ENCODE results near the gene FER1L5.
"Not testable (repeated sequence)": the region's sequence is repeated elsewhere in the genome, so short reads cannot be mapped to it uniquely, and the experiment has no call there.

The FER1L5 gene

DNA sequence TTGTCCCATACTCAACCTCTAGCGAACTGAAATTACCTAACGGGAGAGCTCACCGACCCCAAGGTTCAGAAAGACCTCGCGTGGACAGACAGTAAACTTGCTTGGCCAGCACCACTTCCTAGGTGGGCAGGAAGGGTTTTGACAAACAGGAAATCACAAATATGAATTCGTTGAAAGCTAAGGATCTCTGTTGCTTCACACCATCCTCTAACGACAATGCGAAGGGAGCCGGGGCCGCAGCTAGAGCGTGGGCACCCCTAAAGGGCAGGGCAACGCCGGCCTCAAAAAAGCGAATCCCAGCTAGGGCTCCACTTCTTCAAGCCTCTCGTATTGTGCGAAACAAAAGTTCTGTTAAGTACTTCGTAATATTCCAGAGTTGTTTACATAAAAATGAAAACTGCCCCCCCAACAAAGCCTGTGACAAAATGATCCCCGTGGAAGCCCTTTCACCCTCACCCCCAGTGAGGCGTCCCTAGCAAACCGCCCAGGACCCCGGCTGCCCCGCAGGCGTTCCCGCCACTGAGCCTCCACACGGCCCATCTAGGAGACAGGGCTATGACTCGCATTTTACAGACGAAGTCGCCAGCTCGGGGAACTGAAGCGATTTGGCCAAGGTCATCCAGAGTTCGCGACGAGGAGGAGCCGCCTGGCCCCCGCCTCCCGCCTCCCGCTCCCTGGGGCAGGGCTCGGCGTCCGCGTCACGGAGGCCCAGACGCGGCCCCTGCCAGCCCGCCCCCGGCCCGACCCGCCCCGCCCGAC, 5.0 kb upstream of the FER1L5 start:
- Histone ChIP-seq H3K36me3 (ENCODE audit: control insufficient read depth, insufficient read depth, low read length) (peaks cover 35% of the 10 kb centered on the region), H3K4me3 (ENCODE audit: extremely low read depth, insufficient read depth, low read length, poor library complexity, severe bottlenecking) (peak overlapping the region; percentile 75), H3K27ac (ENCODE audit: low read depth, low read length, severe bottlenecking) (peak overlapping the region; percentile 81), H3K9me3 (ENCODE audit: control insufficient read depth, low read length) (no peaks in the 10 kb centered on the region), H3K4me1 (ENCODE audit: control insufficient read depth, insufficient read depth, low read length, poor library complexity, severe bottlenecking) (peaks cover 9% of the 10 kb centered on the region)
- WGBS, 2 experiments (ENCODE audit: insufficient coverage in 2 of 2), result 3% methylated on average over 26 to 38 of the region's 50 CpGs

DNA sequence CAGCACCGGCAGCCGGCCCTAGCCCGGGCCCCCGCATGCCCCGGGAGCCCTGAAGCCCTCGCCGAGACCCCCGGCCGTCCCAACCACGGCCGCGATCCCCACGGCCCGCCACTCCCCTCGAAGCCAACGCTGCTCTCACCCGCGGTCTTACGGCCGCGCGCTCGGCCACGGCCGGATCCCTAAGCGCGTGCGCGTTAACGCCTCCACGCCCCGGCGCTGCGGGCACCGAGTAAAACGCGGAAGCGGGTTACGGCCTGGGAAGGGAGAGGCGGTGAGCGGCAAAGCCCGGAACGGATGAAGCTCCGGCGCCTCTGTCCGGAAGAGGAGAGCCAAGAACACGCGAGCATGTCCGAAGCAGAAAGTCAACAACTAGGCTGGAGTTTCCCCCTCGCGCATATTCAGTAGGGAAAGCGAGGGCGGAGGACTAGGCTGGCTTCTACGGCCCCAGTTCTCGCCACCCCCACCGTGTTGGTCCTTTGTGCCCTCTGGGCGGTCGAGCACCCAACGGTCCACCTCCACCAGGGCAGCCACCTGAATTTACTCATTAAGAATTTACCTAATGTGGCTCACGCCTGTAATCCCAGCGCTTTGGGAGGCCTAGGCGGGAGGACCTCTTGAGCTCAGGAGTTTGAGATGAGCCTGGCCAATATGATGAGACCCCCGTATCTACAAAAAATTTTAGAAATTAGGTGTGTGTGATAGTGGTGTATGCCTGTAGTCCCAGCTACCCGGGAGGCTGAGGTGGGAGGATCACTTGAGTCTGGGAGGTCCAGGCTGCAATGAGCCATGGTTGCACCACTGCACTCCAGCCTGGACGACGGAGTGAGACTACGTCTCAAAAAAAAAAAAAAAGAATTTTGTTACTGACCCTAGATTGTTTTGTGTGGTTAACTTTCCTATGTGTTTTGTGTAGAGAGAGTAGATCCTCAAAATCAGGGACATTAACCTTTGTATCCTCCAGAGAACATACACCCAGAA, 4.1 kb upstream of the FER1L5 start, which contains the start of gene KANSL3:
Gene KANSL3, minus strand, starts transcription at position 169 of the 978 bp plus-strand sequence. CDS start 1,177 bp downstream, outside the sequence.
- Histone ChIP-seq H3K9me3 (ENCODE audit: control insufficient read depth, low read length) (no peaks in the 10 kb centered on the region), H3K4me1 (ENCODE audit: control insufficient read depth, insufficient read depth, low read length, poor library complexity, severe bottlenecking) (peaks cover 9% of the 10 kb centered on the region), H3K36me3 (ENCODE audit: control insufficient read depth, insufficient read depth, low read length) (peaks cover 31% of the 10 kb centered on the region), H3K4me3 (ENCODE audit: extremely low read depth, insufficient read depth, low read length, poor library complexity, severe bottlenecking) (peak within 1 kb of the TSS; percentile 75), H3K27ac (ENCODE audit: low read depth, low read length, severe bottlenecking) (peak within 1 kb of the TSS; percentile 81)
- 13% methylated on average over 57 to 64 of the region's 67 CpGs for WGBS, 2 experiments (ENCODE audit: insufficient coverage in 2 of 2)

DNA sequence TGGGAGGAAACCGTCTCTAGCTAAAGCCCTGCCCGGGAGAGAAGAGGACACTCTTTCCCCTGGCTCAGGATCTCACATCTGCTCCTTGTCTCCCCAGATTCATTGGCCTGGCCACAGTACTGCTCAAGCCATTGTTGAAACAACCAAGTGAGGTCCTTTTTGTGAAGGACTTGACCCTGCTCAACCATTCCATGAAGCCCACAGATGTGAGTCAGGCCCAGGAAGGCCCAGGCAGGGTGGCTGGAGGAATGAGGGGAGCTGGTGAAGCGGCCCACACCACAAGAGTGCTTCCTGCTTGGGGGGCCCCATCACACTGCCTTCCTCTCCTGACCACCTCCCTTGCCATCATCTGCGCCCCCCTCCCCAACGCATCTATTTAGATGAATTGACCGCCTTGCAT, 5.1 kb downstream of the FER1L5 start:
- Histone ChIP-seq H3K4me1 (ENCODE audit: control insufficient read depth, insufficient read depth, low read length, poor library complexity, severe bottlenecking) (no peaks in the 10 kb centered on the region), H3K27ac (ENCODE audit: low read depth, low read length, severe bottlenecking) (no peak overlapping the region)
- 87 to 97% methylated on average over 5 to 6 of the region's 6 CpGs for WGBS, 2 experiments (ENCODE audit: insufficient coverage in 2 of 2)

DNA sequence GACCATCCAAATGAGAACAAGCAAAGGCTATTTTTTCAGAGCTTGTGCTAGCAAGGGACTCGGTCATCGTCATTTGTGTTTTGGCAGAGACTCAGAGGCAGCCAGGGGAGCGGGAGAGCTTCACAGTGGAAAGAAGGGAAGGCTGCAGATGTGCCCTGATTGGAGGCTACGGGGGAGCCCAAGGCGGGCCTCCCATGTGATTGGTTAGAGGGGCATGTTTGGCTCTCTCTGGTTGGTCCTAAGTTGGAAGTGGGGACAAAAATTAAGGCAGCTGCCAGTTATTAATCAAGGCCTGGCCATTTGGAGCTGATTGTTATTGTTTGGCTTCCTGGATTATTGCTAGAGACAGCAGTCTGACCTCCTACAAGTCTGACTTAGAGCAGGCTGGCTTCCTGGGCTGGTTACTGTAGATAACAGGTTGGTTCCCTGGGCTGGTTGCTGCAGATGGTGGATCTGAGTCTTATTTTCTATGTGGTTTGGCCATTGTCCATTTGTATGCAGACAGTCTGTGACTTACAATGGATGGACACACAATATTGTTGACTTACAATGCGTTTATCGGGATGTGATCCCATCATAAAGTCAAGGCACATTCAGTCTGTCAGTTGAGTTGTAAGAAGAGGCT, 5.9 kb downstream of the FER1L5 start:
- no peaks in the 10 kb centered on the region for H3K36me3 ChIP-seq (ENCODE audit: control insufficient read depth, insufficient read depth, low read length)
- no peaks in the 10 kb centered on the region for H3K9me3 ChIP-seq (ENCODE audit: control insufficient read depth, low read length)
- no peaks in the 10 kb centered on the region for H3K4me1 ChIP-seq (ENCODE audit: control insufficient read depth, insufficient read depth, low read length, poor library complexity, severe bottlenecking)
- H3K27ac ChIP-seq (ENCODE audit: low read depth, low read length, severe bottlenecking), result no peak overlapping the region
- 91 to 92% methylated on average over 4 to 7 of the region's 7 CpGs for WGBS, 2 experiments (ENCODE audit: insufficient coverage in 2 of 2)
- no peak overlapping the region for H3K4me3 ChIP-seq (ENCODE audit: extremely low read depth, insufficient read depth, low read length, poor library complexity, severe bottlenecking)

More for the DNA sequence above, 5.1 kb downstream of the FER1L5 start:
- no peaks in the 10 kb centered on the region for H3K36me3 ChIP-seq (ENCODE audit: control insufficient read depth, insufficient read depth, low read length)
- H3K4me3 ChIP-seq (ENCODE audit: extremely low read depth, insufficient read depth, low read length, poor library complexity, severe bottlenecking), result no peak overlapping the region
- no peaks in the 10 kb centered on the region for H3K9me3 ChIP-seq (ENCODE audit: control insufficient read depth, low read length)

DNA sequence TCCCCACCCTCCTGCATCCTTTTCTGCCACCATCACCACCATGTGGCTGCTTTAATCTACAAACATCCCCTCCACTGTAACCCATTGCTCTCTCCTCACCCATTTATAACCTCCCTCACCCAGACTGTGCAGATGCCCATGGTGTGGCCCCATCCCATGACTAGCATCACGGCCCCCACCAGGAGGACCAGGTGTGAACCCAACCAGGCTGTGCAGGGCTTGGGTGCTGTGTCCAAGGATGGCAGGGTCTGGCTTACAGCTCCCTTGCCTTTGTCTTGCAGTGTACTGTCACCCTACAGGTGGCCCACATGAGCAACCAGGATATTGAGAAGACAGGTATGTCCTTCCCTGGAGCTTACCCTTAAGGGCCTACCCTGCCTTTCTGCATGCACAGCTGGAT, 6.8 kb downstream of the FER1L5 start:
- Histone ChIP-seq H3K4me3 (ENCODE audit: extremely low read depth, insufficient read depth, low read length, poor library complexity, severe bottlenecking) (no peak overlapping the region), H3K27ac (ENCODE audit: low read depth, low read length, severe bottlenecking) (no peak overlapping the region), H3K4me1 (ENCODE audit: control insufficient read depth, insufficient read depth, low read length, poor library complexity, severe bottlenecking) (no peaks in the 10 kb centered on the region), H3K36me3 (ENCODE audit: control insufficient read depth, insufficient read depth, low read length) (no peaks in the 10 kb centered on the region), H3K9me3 (ENCODE audit: control insufficient read depth, low read length) (no peaks in the 10 kb centered on the region)
- WGBS, 2 experiments (ENCODE audit: insufficient coverage in 2 of 2), result 100% methylated on average over 1 of the region's 1 CpG; no CpG with 5 or more reads in 1 of the 2 experiments

DNA sequence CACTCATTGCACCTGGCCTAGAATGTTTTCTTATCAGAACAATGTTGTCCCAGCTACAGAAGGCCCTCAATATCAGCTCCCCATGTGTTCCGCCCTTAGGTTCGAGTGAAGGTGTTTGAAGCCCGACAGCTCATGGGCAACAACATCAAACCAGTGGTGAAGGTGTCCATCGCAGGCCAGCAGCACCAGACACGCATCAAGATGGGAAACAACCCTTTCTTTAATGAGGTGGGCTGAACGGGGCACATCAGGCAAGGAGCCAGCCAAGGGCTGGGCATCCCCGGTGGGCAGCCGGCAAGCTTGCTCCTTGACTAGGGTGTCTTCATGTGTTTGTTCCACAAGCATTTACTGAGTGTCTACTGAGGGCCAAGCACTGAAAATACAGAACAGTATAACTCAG, 9.2 kb downstream of the FER1L5 start:
- 78 to 90% methylated on average over 5 to 8 of the region's 8 CpGs for WGBS, 2 experiments (ENCODE audit: insufficient coverage in 2 of 2)
- Histone ChIP-seq H3K4me3 (ENCODE audit: extremely low read depth, insufficient read depth, low read length, poor library complexity, severe bottlenecking) (no peak overlapping the region), H3K27ac (ENCODE audit: low read depth, low read length, severe bottlenecking) (no peak overlapping the region), H3K9me3 (ENCODE audit: control insufficient read depth, low read length) (no peaks in the 10 kb centered on the region), H3K4me1 (ENCODE audit: control insufficient read depth, insufficient read depth, low read length, poor library complexity, severe bottlenecking) (no peaks in the 10 kb centered on the region), H3K36me3 (ENCODE audit: control insufficient read depth, insufficient read depth, low read length) (no peaks in the 10 kb centered on the region)

DNA sequence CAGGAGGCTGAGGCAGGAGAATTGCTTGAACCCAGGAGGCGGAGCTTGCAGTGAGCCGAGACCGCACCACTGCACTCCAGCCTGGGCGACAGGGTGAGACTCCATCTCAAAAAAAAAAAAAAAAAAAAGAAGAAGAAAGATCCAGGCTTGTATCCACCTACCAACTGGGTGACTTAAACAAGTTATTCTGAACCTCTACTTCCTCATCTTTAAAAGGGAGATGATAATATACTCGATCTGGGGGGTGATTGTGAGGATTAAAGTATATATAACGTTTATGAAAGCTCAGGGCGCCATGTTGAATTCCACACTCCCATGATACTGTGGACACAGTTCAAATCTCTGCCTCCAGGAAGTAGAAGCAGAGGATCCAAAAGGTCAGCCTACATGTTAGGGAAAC, 12.2 kb downstream of the FER1L5 start:
- whole genome bisulfite sequencing, 2 experiments (ENCODE audit: insufficient coverage in 2 of 2), result no CpG with 5 or more reads among the region's 7 CpGs
- not testable (repeated sequence) for H3K4me3 ChIP-seq (ENCODE audit: extremely low read depth, insufficient read depth, low read length, poor library complexity, severe bottlenecking); H3K27ac ChIP-seq (ENCODE audit: low read depth, low read length, severe bottlenecking); H3K4me1 ChIP-seq (ENCODE audit: control insufficient read depth, insufficient read depth, low read length, poor library complexity, severe bottlenecking); H3K36me3 ChIP-seq (ENCODE audit: control insufficient read depth, insufficient read depth, low read length); H3K9me3 ChIP-seq (ENCODE audit: control insufficient read depth, low read length)

DNA sequence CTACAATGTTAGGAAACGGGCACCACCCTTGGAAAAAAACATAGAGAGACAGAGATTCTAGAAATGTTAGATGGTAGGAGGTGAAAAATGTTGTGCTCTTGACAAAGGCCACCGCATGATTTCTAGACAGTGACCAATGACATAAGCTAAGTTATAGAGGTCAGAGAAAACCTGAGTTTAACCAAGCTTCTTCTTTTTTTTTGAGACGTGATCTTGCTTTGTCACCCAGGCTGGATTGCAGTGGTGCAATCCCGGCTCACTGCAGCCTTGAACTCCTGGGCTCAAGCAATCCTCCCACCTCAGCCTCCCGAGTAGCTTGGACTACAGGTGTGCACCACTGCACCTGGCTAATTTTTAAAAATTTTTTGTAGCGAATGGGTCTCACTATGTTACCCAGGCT, 13.0 kb downstream of the FER1L5 start:
- Histone ChIP-seq H3K4me3 (ENCODE audit: extremely low read depth, insufficient read depth, low read length, poor library complexity, severe bottlenecking) (no peak overlapping the region), H3K27ac (ENCODE audit: low read depth, low read length, severe bottlenecking) (no peak overlapping the region), H3K4me1 (ENCODE audit: control insufficient read depth, insufficient read depth, low read length, poor library complexity, severe bottlenecking) (no peaks in the 10 kb centered on the region), H3K36me3 (ENCODE audit: control insufficient read depth, insufficient read depth, low read length) (no peaks in the 10 kb centered on the region), H3K9me3 (ENCODE audit: control insufficient read depth, low read length) (no peaks in the 10 kb centered on the region)
- 85 to 88% methylated on average over 6 of the region's 6 CpGs for WGBS, 2 experiments (ENCODE audit: insufficient coverage in 2 of 2)

DNA sequence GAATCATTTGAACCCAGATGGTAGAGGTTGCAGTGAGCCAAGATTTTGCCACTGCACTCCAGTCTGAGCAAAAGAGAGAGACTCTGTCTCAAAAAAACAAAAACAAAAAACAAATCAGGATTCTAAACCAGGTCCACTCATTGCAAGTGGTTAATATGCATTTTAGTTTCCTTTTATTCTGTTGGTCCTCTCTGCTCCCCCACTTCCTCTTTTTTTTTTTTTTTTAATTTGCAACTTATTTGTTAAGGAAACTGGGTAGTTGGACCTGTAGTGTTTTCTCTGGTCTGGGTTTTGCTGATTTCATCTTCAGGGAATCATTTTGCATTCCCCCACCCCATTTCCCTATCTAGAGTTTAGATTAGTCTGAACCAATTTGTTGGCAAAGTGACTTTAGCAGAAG, 14.0 kb downstream of the FER1L5 start:
- Histone ChIP-seq H3K27ac (ENCODE audit: low read depth, low read length, severe bottlenecking) (no peak overlapping the region), H3K4me3 (ENCODE audit: extremely low read depth, insufficient read depth, low read length, poor library complexity, severe bottlenecking) (no peak overlapping the region)

DNA sequence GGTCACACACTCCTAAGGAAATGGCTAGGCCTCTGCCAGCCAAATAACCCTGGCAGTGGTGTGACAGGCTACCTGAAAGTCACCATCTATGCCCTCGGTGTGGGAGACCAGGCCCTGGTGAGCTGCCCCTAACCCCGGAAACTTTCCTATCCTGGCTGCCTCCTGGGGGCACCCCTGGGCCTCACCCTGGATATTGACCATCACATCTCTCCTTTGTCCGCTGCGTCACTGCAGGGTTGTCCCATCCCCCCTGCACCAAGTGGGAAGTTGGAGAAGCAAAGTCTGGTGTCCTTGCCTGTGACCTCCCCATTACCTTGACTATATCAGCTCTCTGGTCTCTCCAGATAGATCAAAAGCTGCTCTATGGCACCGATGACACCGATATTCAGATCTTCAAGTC, 18.8 kb downstream of the FER1L5 start:
- Histone ChIP-seq H3K4me3 (ENCODE audit: extremely low read depth, insufficient read depth, low read length, poor library complexity, severe bottlenecking) (no peak overlapping the region), H3K27ac (ENCODE audit: low read depth, low read length, severe bottlenecking) (no peak overlapping the region), H3K36me3 (ENCODE audit: control insufficient read depth, insufficient read depth, low read length) (no peaks in the 10 kb centered on the region), H3K9me3 (ENCODE audit: control insufficient read depth, low read length) (no peaks in the 10 kb centered on the region), H3K4me1 (ENCODE audit: control insufficient read depth, insufficient read depth, low read length, poor library complexity, severe bottlenecking) (no peaks in the 10 kb centered on the region)
- WGBS, 2 experiments (ENCODE audit: insufficient coverage in 2 of 2), result 94 to 98% methylated on average over 4 to 6 of the region's 6 CpGs

More for the DNA sequence above, 14.0 kb downstream of the FER1L5 start:
- Histone ChIP-seq H3K9me3 (ENCODE audit: control insufficient read depth, low read length) (no peaks in the 10 kb centered on the region), H3K4me1 (ENCODE audit: control insufficient read depth, insufficient read depth, low read length, poor library complexity, severe bottlenecking) (no peaks in the 10 kb centered on the region), H3K36me3 (ENCODE audit: control insufficient read depth, insufficient read depth, low read length) (no peaks in the 10 kb centered on the region)
